HepG2 (cell line): ENCODE results near the gene SLC8A2. TPM values are rescaled to one million over a fixed set of nuclear protein-coding genes. Genes with fewer than 3 reads are reported as not detected.

Experiments
- ATF7 ChIP-seq, 2 experiments: fragments of 450-650 bp in 1 of 2; sonication (generic) in 1 of 2; formaldehyde crosslinking in 1 of 2; IDR thresholded peaks; 2 replicates each; pipeline versions ENCODE4 v1.4.0 to v1.6.1; 2016 to 2020; ENCODE audit warnings: antibody characterized with exemption in 1 of 2, mild to moderate bottlenecking in 1 of 2, missing genetic modification reagents in 1 of 2
- CEBPB ChIP-seq: IDR thresholded peaks from 2 replicates; pipeline ENCODE4 v1.6.1; 2011; ENCODE audit warnings: low read depth, low read length, improper control_type of control experiment, borderline replicate concordance
- DNMT1 ChIP-seq: sonication (generic); formaldehyde crosslinking; IDR thresholded peaks from 2 replicates; pipeline ENCODE4 v1.5.1; 2020; ENCODE audit warnings: mild to moderate bottlenecking, missing genetic modification reagents
- E2F1 ChIP-seq: sonication (generic); formaldehyde crosslinking; IDR thresholded peaks from 2 replicates; pipeline ENCODE4 v1.5.0; 2020; ENCODE audit warnings: missing genetic modification reagents
- KIAA2018 ChIP-seq: sonication (generic); formaldehyde crosslinking; IDR thresholded peaks from 2 replicates; pipeline ENCODE4 v1.5.0; 2020; ENCODE audit warnings: mild to moderate bottlenecking, missing genetic modification reagents, borderline replicate concordance
- NFE2L1 ChIP-seq: sonication (generic); formaldehyde crosslinking; IDR thresholded peaks from 2 replicates; pipeline ENCODE4 v1.4.0; 2020; ENCODE audit warnings: missing genetic modification reagents, mild to moderate bottlenecking, borderline replicate concordance
- PBX3 ChIP-seq: sonication (generic); formaldehyde crosslinking; IDR thresholded peaks from 2 replicates; pipeline ENCODE4 v1.8.1; 2023; ENCODE audit warnings: missing genetic modification reagents, inconsistent platforms, borderline replicate concordance
- THAP7 ChIP-seq: sonication (generic); formaldehyde crosslinking; IDR thresholded peaks from 2 replicates; pipeline ENCODE4 v1.8.1; 2023; ENCODE audit warnings: mild to moderate bottlenecking, missing genetic modification reagents
- ZNF362 ChIP-seq: sonication (generic); formaldehyde crosslinking; IDR thresholded peaks from 2 replicates; pipeline ENCODE4 v1.4.0; 2020; ENCODE audit warnings: missing genetic modification reagents, mild to moderate bottlenecking, borderline replicate concordance
- ZNF446 ChIP-seq: sonication (generic); formaldehyde crosslinking; IDR thresholded peaks from 2 replicates; pipeline ENCODE4 v1.5.0; 2020; ENCODE audit warnings: mild to moderate bottlenecking, missing genetic modification reagents
- ZNF780A ChIP-seq: sonication (generic); formaldehyde crosslinking; IDR thresholded peaks from 2 replicates; pipeline ENCODE4 v1.8.0; 2022; ENCODE audit warnings: mild to moderate bottlenecking, missing genetic modification reagents, moderate library complexity
- ZSCAN12 ChIP-seq: sonication (generic); formaldehyde crosslinking; IDR thresholded peaks from 2 replicates; pipeline ENCODE4 v1.9.0; 2021; ENCODE audit warnings: mild to moderate bottlenecking, missing genetic modification reagents
- polyA plus RNA-seq, 8 experiments: library from polyadenylated mRNA; depleted of rRNA in 3 of 8; stranded (reverse) in 7 of 8; unstranded in 1 of 8; fragments of >200 nt; fragmentation: Illumina TruSeq in 4 of 8; extraction: Trizol in 4 of 8; gene quantifications; 2 replicates each; pipeline versions ENCODE4 v1.2.1 to v1.2.3, GENCODE V29; 2011 to 2016; ENCODE audit warnings: low read depth in 4 of 8, missing spikeins in 1 of 8, mixed read lengths in 1 of 8; ENCODE audit not compliant: insufficient read depth in 1 of 8
- total RNA-seq, 5 experiments: library from RNA; depleted of rRNA; stranded (reverse); fragments of >200 nt; fragmentation: Illumina TruSeq; extraction: Trizol; gene quantifications; 2 replicates each; pipeline ENCODE4 v1.2.3, GENCODE V29; 2016; ENCODE audit warnings: low read depth in 1 of 5

The SLC8A2 gene
- total and polyA plus RNA-seq, 2 of the 13 experiments (the other 11 are each of a cell fraction or from before 2014, with no cell fraction given) = 0.02 TPM; not detected in 1

- TF ChIP-seq THAP7 (CRISPR knock-in tag) = no peak; the same call in 1 of the 2 replicates
- TF ChIP-seq ZNF362 = 0 out of 2 replicates have a peak, but pooled peaks have one; percentile 37
- no peak for TF ChIP-seq KIAA2018 (CRISPR knock-in tag)
- peak; percentile 79; the same call in 1 of the 2 replicates for TF ChIP-seq DNMT1
- no peak for TF ChIP-seq ATF7 (IDR thresholded peaks at IDR 0.05)
- no peak for TF ChIP-seq ATF7 (CRISPR knock-in tag; IDR thresholded peaks at IDR 0.05)
- no peak for TF ChIP-seq E2F1 (CRISPR knock-in tag)
- TF ChIP-seq ZNF446 = peak; percentile 93; the same call in 1 of the 2 replicates
- no peak for TF ChIP-seq PBX3 (CRISPR knock-in tag)
- TF ChIP-seq ZNF780A (CRISPR knock-in tag) = no peak
- TF ChIP-seq NFE2L1 = no peak
- TF ChIP-seq CEBPB = no peak
- no peak for TF ChIP-seq ZSCAN12 (CRISPR knock-in tag)
Measured at GRCh38 chr19:47430041-47430802, 41.5 kb downstream of the SLC8A2 start (continued).
